Measurements from ENCODE around the gene COL8A1. TPM values are rescaled to one million over a fixed set of nuclear protein-coding genes. Genes with fewer than 3 reads are reported as not detected.

The COL8A1 gene
- total RNA-seq, 6 experiments from 2014 or later: 0.56 to 1.5 (median 0.79) TPM

DNA sequence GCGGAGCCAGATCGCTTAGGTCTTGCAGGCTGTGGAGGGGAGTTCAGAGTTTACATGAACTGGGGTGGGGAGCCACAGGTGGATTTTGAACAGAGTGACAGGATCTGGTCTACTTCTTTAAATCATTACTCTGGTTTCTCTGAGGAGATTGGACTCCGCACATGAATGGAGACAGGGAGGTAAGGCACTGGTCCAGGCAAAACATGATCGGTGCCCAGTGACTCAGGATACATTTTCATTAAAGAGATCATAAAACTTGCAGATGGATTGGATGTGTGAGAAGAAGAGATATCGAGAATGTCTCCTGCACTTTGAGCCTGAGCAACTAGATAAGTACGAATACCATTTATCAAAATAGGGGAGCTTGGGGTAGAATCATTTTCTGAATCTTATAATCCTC, 117.4 kb downstream of the COL8A1 start:
- Histone ChIP-seq H3K27me3 (no peaks in the 10 kb centered on the region), H3K9me3 (no peaks in the 10 kb centered on the region), H3K27ac (no peak overlapping the region), H3K4me1 (no peaks in the 10 kb centered on the region), H3K4me3 (no peak overlapping the region), H3K36me3 (no peaks in the 10 kb centered on the region)
- intact Hi-C loops (cut with DNase I): no loop called here
- no peak for TF ChIP-seq POLR2A (IDR thresholded peaks at IDR 0.05)
- TF ChIP-seq, protein P1, sequence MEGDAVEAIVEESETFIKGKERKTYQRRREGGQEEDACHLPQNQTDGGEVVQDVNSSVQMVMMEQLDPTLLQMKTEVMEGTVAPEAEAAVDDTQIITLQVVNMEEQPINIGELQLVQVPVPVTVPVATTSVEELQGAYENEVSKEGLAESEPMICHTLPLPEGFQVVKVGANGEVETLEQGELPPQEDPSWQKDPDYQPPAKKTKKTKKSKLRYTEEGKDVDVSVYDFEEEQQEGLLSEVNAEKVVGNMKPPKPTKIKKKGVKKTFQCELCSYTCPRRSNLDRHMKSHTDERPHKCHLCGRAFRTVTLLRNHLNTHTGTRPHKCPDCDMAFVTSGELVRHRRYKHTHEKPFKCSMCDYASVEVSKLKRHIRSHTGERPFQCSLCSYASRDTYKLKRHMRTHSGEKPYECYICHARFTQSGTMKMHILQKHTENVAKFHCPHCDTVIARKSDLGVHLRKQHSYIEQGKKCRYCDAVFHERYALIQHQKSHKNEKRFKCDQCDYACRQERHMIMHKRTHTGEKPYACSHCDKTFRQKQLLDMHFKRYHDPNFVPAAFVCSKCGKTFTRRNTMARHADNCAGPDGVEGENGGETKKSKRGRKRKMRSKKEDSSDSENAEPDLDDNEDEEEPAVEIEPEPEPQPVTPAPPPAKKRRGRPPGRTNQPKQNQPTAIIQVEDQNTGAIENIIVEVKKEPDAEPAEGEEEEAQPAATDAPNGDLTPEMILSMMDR (IDR thresholded peaks at IDR 0.05): no peak
- 77% methylated on average over 6 of the region's 6 CpGs for WGBS (ENCODE audit: insufficient coverage, low coverage, low lambda C conversion rate, missing lambda C conversion rate)
- DNase-seq (no peak), ATAC-seq (no peak)

DNA sequence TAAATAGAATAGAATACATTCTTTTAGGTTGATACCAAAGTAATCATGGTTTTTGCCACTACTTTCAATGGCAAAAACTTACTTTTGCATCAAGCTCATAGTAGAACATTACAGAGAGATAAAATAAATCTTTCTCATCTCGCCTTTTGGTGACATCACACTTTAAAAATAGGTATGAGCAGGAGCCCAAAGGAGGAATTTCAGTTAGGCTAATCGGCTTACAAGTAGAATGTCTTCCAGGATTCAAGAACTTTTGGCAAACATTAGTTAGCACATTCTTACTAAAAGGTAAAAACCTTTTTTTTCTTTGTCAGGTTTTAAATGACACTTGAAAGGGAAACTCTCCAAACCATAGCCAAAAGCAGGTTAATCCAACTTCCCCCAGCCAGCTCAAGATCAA, 119.6 kb downstream of the COL8A1 start:
- intact Hi-C loops (cut with DNase I): no loop called here
- no peaks in the 10 kb centered on the region for H3K9me3 ChIP-seq

DNA sequence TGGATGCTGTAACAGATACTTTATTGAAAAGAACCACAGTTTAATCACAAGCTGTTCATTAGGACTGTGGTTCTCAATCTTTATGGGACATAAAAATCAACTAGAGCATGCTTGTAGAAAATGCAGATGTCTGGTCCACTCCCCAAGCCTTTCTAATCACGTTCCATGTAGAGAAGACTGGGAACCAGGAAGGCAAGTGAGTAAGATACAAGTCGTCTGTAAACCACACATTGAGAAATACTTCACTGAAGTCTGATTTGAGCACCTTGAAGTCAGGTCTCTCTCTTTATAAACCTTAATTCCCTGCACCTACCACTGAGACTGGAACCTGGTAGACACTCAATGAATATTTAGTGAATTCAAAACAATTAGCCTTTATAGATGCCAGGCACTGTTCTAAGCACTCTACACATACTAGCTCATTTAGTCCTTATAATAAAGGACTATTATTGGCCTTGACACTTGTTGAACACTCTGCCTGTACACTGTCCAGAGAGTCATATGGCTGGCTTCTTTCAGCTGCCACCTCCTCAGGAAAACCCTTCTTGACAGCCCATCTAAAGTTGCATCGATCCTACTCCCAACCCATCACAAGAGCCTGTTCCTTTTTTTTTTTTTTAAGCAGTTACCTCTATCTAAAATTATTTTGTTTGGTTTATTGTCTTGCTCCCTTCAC, 120.2 kb downstream of the COL8A1 start:
- Histone ChIP-seq H3K27me3 (no peaks in the 10 kb centered on the region), H3K9me3 (no peaks in the 10 kb centered on the region), H3K4me3 (no peak overlapping the region), H3K36me3 (no peaks in the 10 kb centered on the region), H3K27ac (no peak overlapping the region), H3K4me1 (no peaks in the 10 kb centered on the region)
- no peak for TF ChIP-seq POLR2A (IDR thresholded peaks at IDR 0.05)
- TF ChIP-seq, protein P1 (IDR thresholded peaks at IDR 0.05): no peak
- no peak for ATAC-seq
- WGBS (ENCODE audit: insufficient coverage, low coverage, low lambda C conversion rate, missing lambda C conversion rate): 47% methylated on average over 3 of the region's 3 CpGs
- DNase-seq: no peak
- intact Hi-C loops (cut with DNase I): no loop called here

More for the DNA sequence above, 119.6 kb downstream of the COL8A1 start:
- no peaks in the 10 kb centered on the region for H3K4me1 ChIP-seq
- H3K27ac ChIP-seq: no peak overlapping the region
- WGBS (ENCODE audit: insufficient coverage, low coverage, low lambda C conversion rate, missing lambda C conversion rate): 49% methylated on average over 2 of the region's 2 CpGs
- no peaks in the 10 kb centered on the region for H3K36me3 ChIP-seq
- DNase-seq (no peak), ATAC-seq (no peak)
- no peaks in the 10 kb centered on the region for H3K27me3 ChIP-seq
- TF ChIP-seq POLR2A (IDR thresholded peaks at IDR 0.05): no peak
- TF ChIP-seq, protein P1 (IDR thresholded peaks at IDR 0.05): no peak
- H3K4me3 ChIP-seq: no peak overlapping the region

DNA sequence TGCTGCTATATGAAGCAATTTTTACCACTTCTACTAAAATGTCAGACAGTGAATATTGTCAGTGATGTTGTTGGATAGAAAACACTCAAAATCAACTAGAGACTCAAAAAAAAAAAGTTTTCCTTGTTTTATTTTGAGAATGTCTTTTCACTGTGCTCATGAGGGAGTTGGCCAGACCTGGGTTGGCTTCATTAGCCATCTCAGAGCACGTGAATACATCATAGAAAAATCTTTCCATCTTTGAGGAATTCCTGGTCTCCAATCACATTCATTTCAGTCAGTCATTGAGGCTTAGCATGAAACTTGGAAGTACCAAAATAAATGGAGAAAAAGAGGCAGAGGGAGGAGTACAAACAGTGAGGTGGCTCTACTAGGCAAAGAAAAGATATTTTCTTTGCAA, 121.6 kb downstream of the COL8A1 start:
- ATAC-seq (no peak), DNase-seq (no peak)
- H3K36me3 ChIP-seq: no peaks in the 10 kb centered on the region
- no peaks in the 10 kb centered on the region for H3K27me3 ChIP-seq
- H3K4me1 ChIP-seq: no peaks in the 10 kb centered on the region
- H3K4me3 ChIP-seq: no peak overlapping the region
- 20% methylated on average over 1 of the region's 1 CpG for WGBS (ENCODE audit: insufficient coverage, low coverage, low lambda C conversion rate, missing lambda C conversion rate)
- no peak for TF ChIP-seq POLR2A (IDR thresholded peaks at IDR 0.05)
- TF ChIP-seq, protein P1 (IDR thresholded peaks at IDR 0.05): no peak
- no peak overlapping the region for H3K27ac ChIP-seq
- H3K9me3 ChIP-seq: no peaks in the 10 kb centered on the region
- intact Hi-C loops (cut with DNase I): no loop called here
